GM21447 (cell line): ENCODE results near the gene BBLN.

Experiments
- ATAC-seq: cut with Tn5 transposase; IDR thresholded peaks from one replicate; pipeline ENCODE4 v1.9.1; 2021; ENCODE audit not compliant: unreplicated experiment

Gene BBLN

DNA sequence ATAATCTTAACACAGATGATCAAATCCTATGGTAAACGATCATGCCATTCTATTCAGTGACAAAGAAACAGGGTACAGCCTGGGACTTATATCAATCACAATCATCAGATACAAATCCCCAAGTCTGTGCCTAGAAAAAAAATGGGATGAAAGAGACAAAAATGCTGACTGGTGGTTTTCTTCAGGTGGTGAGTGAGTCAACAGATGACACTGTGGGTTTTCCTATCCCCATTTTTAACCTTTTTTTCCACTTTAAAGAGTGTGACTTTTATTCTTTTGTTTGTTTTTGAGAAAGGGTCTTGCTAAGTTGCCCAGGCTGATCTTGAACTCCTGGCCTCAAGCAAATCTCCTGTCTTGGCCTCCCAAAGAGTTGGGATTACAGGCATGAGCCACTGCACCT lies 28.1 kb downstream of the BBLN start:
- no peak for ATAC-seq

DNA sequence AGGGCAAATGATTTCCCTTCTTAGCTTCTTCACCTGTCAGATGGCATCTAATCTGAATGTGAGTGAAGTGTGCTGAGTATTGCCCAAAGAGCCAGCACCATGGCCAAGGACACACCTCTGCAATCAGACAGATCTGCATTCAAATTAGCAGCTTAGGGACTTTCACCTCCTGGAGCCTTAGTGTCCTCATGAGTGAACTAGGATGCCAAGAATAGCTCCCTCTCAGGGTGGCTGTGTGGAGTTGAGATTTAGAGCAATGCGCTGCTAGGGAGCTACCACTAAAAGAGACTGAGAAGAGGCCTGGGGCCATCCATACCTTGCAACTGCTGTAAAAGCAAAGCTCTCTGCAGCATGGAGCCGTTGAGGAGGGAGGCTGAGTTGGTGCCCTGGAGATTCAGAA lies 29.9 kb downstream of the BBLN start:
- no peak for ATAC-seq

DNA sequence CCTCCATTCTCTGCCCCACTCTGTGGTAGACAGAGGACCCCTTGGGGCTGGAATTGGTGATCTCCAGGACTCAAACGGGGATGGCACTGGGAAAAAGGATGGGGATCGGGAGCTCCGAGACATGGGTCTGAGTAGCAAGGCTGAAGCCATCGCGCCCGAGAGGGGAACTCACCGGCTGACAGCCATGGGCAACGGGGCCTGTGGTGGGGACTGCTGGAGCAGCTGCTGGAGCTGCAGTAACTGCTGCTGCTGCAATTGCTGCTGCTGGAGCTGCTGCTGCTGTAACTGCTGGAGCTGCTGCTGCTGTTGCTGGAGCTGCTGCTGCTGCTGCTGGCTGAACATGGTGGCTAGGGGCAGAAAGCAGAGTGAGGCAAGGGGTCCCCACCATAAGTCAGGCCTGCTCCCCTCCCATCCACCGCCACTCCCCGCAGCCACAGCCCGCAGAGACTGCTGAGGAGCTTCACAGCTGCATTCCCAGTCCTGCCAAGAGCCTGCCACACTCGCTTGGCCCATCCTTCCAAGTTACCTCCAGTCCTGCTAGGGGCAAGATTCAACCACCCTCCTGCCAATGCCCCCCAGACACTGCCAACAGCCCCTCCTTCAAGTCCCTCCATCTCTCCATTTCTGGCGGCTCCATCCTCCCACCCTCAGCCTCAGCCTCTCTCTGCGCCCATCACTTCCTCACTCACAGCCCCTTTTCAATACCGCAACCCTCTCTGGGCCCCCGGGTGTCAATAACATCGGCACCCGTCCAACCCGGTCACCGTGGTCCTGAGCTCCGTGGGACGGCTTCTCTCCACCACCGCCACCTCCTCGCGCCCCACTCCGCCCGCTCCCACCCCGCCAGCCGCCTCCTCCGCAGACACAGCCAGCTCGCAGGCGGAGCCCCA lies 30.7 kb downstream of the BBLN start:
- ATAC-seq = peak; percentile 18

DNA sequence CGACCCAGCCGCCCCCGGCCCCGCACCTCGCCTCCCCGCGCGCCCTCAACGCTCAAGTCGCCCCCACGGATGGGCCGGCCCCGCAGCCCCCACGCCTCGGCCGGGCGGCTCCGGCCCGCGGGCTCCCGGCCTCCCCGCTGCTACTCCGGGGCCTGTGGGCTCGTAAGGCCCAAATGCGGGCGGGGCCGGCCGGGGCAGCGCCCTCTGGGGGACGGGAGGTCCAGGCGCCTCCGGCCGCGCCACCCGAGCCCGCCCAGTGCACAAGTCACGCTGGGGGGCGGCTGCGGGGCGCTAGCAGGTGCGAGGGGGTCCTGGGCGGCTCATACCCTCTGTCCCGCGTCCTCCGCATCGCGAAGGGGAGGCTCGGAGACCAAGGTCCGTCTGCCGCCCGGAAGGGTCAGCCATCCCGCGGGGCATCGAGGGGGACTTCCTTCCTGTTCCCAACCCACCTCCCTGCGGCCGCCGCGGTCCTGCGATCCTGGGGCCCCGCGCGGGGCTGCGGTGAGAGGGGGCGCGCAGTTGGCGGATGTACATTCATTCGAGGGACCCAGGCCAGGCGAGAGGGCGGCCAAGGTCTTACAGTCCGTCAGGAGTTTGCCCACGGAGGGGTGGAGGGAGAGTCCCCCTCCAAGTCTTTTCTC lies 31.5 kb downstream of the BBLN start, which contains the start of gene CIZ1:
TSS of gene CIZ1 (minus strand) at position 167 of the 641 bp plus-strand sequence. CDS start 715 bp downstream, outside the sequence.
- peak; percentile 62 for ATAC-seq

DNA sequence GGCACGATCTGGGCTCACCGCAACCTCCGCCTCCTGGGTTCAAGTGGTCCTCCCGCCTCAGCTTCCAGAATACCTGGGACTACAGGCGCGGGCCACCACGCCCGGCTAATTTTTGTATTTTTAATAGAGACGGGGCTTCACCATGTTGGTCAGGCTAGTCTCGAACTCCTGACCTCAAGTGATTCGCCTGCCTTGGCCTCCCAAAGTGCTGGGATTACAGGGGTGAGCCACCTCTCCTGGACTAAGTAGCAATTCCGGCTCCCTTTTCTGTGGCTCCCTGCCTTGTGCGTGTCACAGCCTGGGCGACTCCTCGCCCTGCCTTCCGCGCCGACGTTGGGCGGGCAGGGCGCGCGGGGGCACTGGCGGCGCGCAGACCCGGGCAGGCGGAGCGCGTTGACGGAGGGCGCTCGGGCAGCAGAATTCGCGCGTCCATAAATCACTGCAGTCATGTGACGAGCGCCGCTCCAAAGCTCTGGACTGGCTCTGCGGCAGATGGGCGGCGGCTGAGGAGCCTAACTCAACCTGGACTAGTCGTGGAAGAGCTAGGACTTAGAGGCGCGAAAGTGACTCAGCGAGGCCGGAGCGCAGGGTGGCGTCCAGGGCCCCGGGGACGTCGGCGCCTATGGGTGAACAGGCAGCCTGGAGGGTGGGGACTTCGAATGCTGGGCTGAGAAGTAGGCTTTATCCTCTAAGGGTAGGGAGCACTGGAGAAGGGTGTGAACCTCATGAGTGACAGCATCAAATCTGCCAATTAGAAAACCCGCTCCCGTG lies 32.7 kb downstream of the BBLN start:
- ATAC-seq = no peak

DNA sequence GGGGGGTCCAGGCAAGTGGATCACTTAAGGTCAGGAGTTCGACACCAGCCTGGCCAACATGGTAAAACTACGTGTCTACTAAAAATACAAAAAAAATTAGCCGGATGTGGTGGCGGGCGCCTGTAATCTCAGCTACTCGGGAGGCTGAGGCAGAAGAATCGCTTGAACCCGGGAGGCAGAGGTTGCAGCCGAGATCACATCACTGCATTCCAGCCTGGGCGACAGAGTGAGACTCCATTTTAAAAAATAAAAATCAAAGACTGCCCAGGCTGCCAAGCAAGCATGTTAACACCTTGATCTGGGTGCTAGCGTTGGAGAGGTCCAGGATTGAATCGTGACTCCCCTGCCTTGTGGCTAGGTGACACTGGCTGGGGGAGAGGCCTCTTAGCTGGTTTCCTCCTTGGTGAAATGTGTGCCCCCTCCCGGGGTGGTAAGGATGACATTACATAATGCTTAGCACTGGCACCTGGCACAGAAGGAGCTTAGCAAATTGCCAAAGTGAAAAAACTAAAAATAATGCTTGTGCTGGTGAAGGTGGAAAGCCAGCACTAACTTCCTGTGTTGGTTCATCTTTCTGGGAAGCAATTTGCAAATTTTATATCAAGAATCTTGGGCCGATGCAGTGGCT lies 33.5 kb downstream of the BBLN start:
- ATAC-seq = no peak

DNA sequence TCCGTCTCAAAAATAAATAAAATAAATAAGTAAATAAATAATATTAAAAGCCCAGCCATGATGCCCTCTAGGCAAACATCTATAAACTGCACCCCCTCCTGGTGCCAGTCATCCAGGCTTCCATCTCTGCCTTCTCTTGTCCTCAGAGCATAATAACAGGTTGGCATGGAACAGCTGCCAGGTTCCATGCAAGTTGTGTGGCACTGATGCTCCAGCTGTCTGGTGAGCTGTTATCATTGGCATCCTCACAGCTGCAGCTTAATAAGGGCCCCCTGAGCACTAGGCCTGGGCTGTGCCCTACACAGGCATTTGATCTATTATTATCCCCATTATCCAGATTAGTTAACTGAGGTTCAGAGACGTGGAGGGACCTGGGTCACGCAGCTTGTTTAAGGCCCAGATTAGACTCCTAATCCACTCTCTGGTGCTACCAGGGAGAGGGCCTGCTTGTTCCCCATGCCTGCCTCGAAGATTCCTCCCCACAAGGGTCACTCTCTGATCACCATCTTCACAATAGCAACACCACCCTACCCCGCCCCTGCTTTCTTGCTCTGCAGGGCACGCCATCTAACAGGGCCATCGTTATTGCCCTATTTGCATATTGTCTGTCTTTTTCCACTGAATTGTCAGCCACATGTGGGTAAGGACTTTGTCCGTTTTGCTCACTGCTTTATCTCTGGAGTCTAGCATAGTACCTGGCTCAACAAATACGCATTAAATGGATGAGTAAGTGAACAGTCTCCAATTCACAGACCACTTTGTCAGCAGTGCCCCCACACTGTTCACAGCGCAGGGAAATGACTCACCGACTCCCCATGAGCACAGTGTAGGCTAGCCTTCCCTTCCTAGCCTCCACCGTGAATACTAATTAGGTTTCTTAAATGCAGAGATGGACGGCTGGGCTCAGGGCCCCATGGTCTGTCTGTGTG lies 41.6 kb downstream of the BBLN start:
- no peak for ATAC-seq

DNA sequence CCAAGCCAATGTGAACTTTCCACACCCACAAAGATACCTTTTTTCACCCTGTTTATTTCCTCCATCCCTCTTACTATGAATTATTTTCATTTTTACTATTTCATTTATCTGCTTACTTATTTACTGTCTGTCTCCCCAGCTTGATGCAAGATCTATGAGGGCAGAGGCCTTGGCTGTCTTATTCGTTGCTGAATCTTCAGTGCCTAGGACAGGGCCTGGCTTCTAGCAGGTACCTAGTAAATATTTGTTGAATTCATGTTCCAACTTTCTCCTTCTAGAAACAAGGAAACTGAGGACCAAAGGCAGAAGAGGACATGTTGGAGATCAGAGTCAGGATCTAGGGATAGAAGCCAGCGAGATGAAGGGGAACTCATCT lies 42.6 kb downstream of the BBLN start:
- ATAC-seq = no peak

DNA sequence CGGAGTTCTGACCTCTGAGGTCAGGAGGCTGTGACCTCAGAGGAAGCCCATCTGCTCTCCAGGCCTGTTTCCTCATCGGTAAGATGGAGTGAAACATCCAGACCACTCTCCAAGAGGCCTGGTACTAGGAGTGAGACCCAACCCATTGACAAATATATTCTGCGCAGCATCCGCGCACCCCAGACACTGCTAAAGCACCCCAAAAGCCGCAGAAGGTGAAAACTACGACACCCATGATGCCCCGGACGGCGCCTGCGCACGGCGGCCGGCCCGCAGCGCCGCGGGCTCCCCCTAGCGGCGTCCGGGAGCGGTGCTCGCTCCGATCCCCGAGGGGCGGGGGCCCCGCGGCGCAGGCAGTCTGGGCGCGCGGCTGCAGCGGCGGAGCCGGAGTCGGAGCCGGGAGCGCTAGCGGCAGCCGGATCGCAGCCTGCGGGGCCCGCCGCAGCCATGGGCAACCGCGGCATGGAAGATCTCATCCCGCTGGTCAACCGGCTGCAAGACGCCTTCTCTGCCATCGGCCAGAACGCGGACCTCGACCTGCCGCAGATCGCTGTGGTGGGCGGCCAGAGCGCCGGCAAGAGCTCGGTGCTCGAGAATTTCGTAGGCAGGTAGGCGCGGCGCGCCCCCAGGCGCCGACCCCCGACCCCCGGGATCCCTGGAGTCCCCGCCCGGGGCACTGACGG lies 43.1 kb downstream of the BBLN start, which contains the start of gene DNM1:
TSS of gene DNM1 (plus strand) at position 356 of the 683 bp plus-strand sequence. CDS start at position 448, 92 bp downstream.
- ATAC-seq = peak; percentile 70

DNA sequence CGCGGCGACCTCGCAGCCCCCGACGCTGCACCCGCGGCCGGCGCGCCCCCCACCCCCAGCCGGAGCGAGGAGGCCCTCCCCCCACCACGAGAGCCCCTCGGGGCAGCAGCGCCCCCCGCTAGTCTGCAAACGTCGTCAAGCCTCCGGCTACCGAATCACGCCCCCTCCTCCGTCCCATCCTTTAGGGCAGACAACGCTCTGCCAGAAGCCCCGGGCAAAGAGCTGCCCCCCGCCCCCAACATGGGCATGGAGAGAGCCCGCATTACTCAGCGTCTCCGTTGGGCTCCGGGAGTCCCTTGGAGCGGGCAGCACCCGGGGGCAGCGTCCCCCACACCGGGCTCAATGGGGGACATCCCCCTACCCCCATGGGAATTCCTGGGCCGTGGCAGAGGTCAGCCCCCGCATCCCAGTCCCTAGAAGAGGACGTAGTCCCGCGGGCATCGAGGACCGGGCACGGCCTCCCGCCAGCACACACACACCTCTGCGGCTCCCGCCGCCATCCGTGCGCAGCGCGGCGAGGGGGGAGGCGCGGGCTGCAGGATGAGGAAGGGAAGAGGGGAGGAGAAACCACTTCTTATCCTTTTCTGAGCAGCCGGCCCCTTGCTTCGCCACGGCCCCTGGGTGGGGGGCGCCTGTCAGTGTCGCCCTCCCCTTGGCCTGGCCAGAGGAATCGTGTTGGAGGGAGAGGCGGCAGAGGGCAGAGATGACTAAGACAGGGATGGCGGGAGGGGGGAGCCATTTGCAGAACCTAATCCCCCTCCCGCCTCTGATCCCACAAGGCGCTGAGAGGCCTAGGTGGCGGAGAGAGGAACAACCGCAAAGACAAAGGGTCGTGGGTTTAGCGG lies 43.9 kb downstream of the BBLN start:
- no peak for ATAC-seq

DNA sequence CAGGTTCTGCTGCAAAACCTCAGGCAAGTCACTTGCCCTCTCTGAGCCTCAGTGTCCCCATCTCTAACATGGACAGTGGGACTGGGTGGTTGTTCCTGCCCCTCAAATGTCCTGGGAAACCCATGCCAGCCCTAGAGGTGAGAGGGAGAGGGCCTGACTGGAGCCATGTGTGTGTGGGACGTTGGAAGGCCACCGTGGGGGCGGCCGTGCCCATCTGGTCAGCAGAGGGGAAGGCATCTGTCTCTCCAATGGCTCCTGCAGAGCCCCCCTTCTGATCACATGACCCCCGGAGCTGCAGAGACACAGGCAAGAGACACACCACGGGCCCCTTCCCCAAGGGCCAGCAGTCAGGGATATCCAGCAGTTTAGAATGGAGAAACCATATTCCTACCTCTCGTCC lies 44.8 kb downstream of the BBLN start:
- no peak for ATAC-seq

DNA sequence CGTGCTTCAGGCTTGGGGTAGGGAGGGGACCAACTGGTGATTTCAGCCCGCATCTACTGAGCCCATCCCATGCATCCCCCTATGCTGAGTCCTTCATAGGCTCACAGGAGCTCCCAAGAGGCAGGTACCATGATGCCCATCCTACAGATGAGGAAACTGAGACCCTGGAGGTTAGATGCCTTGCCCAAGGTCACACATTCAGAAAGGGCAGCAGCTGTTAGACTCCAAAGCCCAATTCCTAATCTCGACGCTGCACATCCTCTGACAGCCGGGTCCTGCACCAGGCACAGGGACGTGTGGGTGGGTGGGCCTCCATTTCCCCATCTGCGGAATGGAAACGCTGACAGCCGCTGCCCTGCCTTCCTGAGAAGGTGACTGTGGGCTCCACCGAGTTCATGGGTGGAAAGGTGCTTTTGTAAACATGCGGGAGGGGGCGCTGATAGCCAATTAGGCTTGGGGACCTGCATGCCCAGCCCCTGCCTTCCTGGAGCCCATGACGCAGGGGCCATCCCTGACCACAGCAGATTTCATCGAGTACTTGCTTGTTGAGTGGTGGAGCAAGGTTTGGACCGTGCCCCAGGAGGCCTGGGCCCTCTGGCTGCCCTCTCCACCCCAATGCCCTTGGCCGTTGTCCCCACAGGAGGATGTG lies 45.4 kb downstream of the BBLN start:
- no peak for ATAC-seq

DNA sequence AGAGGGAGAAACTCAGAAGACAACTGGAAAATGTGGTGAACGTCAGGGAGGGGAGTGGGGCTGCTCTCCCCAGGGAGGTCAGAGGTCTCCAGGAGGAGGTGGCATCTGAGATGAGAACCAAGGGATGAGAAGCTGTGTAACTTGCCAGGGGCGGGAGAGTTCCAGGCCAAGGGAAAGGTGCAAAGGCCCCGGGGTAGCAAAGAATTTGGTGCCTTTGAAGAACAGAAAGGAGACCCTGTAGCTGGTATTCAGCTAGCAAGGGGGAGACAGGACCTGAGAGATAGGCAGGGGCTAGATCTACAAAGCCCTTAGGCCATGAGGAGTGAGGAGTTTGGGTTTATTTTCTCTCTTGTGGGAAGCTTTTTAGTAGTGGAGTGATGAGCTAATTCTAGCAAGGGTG lies 46.4 kb downstream of the BBLN start:
- no peak for ATAC-seq

DNA sequence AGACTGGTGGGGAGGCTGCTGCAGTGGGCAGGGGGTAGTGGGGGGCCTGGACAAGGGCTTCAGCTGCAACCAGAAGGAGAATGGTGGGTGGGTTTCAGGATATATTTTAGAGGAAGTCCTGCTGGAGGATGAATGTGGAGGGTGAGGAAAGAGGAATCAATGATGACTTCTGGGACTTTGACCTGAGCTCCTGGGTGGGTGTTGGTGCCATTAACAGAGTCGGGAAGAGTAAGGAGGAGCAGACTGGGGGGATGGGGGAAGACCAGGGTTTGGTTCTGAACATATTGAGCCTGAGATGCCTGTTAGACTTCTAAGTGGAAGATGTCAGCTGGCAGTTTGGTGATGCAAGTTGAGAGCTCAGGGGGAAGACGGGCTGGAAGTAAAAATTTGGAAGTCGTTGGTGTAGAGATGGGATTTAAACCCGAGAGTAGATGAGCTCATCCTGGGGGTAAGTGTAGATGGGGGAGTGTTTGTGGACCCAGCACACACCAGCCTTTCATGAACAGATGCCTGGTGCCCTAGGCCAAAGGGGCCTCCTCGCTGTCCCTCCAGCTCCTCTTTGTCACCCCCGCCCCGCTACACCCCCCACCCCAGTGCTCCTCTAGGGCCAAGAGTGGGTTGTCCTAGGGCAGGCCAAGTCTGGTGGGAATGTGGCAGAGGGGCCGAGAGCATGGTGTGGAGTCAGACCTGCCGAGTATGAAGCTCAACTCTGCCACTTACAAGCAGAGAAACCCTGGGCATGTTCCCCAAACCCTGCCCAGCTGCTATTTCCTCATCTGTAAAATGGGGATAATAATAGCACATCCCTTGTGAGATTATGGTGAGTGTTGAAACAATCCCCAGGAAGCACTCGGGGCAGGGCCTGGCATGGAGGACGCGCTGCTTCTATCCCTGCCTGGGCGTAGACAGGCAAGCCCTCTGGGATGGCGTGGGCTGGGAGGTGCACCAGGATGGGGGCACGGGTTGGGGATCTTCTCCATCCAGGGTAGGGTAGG lies 47.1 kb downstream of the BBLN start:
- ATAC-seq = no peak

DNA sequence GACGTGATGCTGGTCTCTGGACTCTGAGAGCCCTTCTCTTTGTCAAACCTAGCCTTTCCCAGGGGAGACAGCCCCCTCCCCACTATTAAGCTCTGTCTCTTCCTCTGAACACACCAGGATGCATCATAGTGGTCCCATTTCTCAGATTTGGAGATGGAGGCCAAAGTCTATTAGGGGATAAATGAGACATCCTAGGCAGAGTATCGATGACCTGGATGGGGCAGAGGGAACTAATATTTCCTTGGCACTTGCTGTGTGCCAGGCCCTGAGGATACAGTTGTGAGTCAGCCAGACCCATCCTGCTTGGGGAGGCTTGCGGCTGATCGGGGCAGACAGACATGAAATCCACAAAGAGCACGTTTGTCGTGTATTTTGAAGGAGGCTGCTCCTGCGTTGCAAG lies 48.3 kb downstream of the BBLN start:
- no peak for ATAC-seq

DNA sequence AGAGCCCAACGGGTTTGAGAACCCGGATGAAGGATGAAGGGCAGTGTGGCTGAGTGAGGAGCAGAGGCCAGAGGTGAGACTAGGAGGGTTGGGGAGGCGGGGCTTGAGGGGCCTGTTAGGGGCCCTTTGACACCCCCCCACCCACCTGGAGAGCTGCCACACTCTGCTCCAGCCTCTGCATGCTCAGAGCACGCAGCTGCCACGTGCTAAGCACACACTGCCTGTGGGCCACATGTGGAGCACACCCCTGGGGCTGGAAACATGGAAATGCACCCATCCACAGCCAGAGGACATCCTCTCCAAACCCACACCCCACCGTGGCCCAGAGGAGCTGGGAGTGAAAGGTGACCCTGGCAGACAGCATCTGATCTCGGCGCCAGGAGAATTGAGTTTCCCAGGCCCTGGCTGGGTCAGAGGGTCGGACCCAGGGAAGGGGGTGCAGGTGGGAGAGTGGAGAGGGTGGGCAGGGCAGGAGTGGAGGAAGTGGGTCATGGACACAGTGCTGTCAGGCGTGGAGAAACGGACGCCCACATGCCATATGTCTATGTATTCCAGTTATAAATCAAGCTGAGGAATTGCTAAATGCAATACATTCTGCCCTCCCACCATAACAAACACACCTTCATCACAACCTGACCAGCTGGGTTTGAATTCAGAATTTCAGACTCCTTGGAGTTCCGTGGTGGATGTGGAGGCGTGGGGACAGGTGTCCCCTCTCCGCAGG lies 49.0 kb downstream of the BBLN start:
- no peak for ATAC-seq
